ENCODE results near the gene MXRA5.
"Not testable (repeated sequence)": the region's sequence is repeated elsewhere in the genome, so short reads cannot be mapped to it uniquely, and the experiment has no call there.

Gene MXRA5

DNA sequence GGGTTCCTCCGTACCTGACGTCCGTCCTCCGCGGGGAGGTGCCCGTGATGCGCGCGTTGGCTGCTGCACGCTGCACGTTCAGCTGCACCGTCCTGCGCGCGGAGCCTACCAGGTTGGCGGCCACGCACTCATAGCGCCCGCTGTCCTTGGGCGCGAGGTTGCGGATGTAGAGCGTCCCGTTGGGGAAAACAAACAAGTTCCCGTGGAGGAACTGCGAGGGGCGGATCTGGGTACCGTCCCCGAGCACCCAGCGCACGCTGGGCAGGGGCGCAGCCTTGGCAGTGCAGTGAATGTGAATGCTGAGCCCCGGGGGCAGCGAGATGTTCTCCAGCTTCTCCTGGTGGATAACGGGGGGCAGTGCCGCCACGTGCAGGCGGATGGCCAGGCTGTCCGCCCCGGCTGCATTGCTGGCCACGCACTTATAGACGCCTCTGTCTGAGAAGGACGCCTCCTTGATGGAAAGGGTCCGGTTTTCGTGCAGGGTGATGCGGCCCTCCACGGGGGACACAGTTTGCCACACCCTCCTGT lies 29.2 kb downstream of the MXRA5 start:
- Histone ChIP-seq H3K36me3 (ENCODE audit: control insufficient read depth, low read depth, low read length) (no peaks in the 10 kb centered on the region), H3K9me3 (ENCODE audit: control insufficient read depth, low read depth, low read length) (no peaks in the 10 kb centered on the region), H3K27me3 (ENCODE audit: control insufficient read depth, insufficient read depth, low read length) (no peaks in the 10 kb centered on the region), H3K4me3 (ENCODE audit: low read length) (no peak overlapping the region), H3K4me1 (ENCODE audit: control insufficient read depth, low read depth, low read length) (no peaks in the 10 kb centered on the region), H3K27ac (ENCODE audit: low read length) (no peak overlapping the region), H3K9ac (ENCODE audit: low read length) (no peak overlapping the region)

- Histone ChIP-seq H3K4me1 (ENCODE audit: control insufficient read depth, low read depth, low read length) (no peaks in the 10 kb centered on the region), H3K27me3 (ENCODE audit: control insufficient read depth, insufficient read depth, low read length) (no peaks in the 10 kb centered on the region), H3K4me3 (ENCODE audit: low read length) (no peak overlapping the region), H3K36me3 (ENCODE audit: control insufficient read depth, low read depth, low read length) (no peaks in the 10 kb centered on the region), H3K27ac (ENCODE audit: low read length) (no peak overlapping the region), H3K9me3 (ENCODE audit: control insufficient read depth, low read depth, low read length) (no peaks in the 10 kb centered on the region), H3K9ac (ENCODE audit: low read length) (no peak overlapping the region)
These were observed 34.3 kb downstream of the MXRA5 start for GRCh38 chrX:3312109-3312508.

- Histone ChIP-seq H3K27ac (ENCODE audit: low read length) (no peak overlapping the region), H3K4me3 (ENCODE audit: low read length) (no peak overlapping the region), H3K4me1 (ENCODE audit: control insufficient read depth, low read depth, low read length) (no peaks in the 10 kb centered on the region), H3K36me3 (ENCODE audit: control insufficient read depth, low read depth, low read length) (no peaks in the 10 kb centered on the region), H3K9me3 (ENCODE audit: control insufficient read depth, low read depth, low read length) (no peaks in the 10 kb centered on the region), H3K9ac (ENCODE audit: low read length) (no peak overlapping the region), H3K27me3 (ENCODE audit: control insufficient read depth, insufficient read depth, low read length) (no peaks in the 10 kb centered on the region)
These were observed 38.6 kb downstream of the MXRA5 start for GRCh38 chrX:3307881-3308280.

GRCh38 chrX:3299636-3300035 lies 46.8 kb downstream of the MXRA5 start:
- Histone ChIP-seq H3K27me3 (ENCODE audit: control insufficient read depth, insufficient read depth, low read length) (no peaks in the 10 kb centered on the region), H3K4me1 (ENCODE audit: control insufficient read depth, low read depth, low read length) (no peaks in the 10 kb centered on the region), H3K27ac (ENCODE audit: low read length) (no peak overlapping the region), H3K9me3 (ENCODE audit: control insufficient read depth, low read depth, low read length) (no peaks in the 10 kb centered on the region), H3K9ac (ENCODE audit: low read length) (no peak overlapping the region), H3K36me3 (ENCODE audit: control insufficient read depth, low read depth, low read length) (no peaks in the 10 kb centered on the region), H3K4me3 (ENCODE audit: low read length) (no peak overlapping the region)

DNA sequence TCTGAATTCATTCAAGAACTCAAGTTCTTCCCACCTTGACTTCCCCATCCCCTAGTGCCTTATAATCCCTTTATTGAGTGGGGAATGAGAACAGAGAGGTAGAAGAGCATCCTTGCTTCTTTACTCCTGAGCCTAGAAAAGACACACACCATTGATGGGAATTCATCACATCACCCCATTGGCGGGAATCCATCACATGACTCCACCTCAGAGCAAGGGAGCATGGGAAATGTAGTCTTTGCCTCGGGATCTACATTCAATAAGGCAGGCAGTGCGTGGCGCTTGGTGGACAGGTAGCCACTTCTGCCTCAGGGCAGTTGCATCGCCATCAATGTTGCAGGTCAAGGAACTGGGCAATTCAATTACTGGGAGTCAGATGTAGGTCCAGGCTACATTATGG lies 50.7 kb downstream of the MXRA5 start:
- Histone ChIP-seq H3K4me1 (ENCODE audit: control insufficient read depth, low read depth, low read length) (no peaks in the 10 kb centered on the region), H3K27me3 (ENCODE audit: control insufficient read depth, insufficient read depth, low read length) (no peaks in the 10 kb centered on the region), H3K27ac (ENCODE audit: low read length) (no peak overlapping the region), H3K4me3 (ENCODE audit: low read length) (no peak overlapping the region), H3K9ac (ENCODE audit: low read length) (no peak overlapping the region), H3K36me3 (ENCODE audit: control insufficient read depth, low read depth, low read length) (no peaks in the 10 kb centered on the region), H3K9me3 (ENCODE audit: control insufficient read depth, low read depth, low read length) (no peaks in the 10 kb centered on the region)

DNA sequence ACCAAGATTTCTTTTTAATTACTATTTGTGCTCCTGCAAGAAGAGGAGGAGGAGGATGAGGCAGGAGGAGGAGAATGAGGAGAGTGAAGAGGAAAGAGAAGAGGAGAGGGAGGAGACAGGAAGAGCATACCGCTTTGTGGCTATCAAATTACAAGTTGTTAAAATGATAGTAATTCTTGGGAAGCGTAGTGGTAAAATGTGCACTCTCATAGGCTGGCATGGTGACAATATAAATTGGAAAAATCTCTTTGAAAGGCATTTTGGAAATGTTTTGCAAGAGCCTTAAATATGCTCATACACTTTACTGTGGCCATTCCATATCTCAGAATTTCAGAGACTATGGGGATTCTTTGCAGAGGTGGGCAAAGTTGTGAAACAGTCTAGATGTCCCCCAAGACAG lies 53.2 kb downstream of the MXRA5 start:
- H3K36me3 ChIP-seq (ENCODE audit: control insufficient read depth, low read depth, low read length), result no peaks in the 10 kb centered on the region
- no peak overlapping the region for H3K27ac ChIP-seq (ENCODE audit: low read length)
- no peaks in the 10 kb centered on the region for H3K27me3 ChIP-seq (ENCODE audit: control insufficient read depth, insufficient read depth, low read length)
- no peaks in the 10 kb centered on the region for H3K4me1 ChIP-seq (ENCODE audit: control insufficient read depth, low read depth, low read length)
- H3K4me3 ChIP-seq (ENCODE audit: low read length), result no peak overlapping the region
- no peaks in the 10 kb centered on the region for H3K9me3 ChIP-seq (ENCODE audit: control insufficient read depth, low read depth, low read length)
- H3K9ac ChIP-seq (ENCODE audit: low read length), result no peak overlapping the region

DNA sequence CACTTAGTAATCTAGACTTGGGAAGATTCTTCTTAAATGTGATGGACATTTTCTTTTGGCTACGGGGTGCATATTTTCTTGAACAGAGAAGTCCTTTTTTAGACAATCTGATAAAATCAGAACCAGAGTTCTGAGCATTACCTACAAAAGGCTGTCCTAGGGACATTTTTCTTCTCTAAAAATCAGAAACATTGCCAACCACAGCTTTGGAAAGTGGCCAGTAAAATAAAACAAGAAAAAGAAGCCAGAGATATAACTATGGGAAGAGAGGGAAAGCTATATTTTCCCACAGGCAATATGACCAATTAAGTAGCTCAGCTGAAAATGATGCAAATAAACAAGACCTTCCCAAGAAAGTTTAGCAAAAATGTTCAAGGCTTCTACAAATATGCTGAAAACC lies 55.9 kb downstream of the MXRA5 start:
- no peaks in the 10 kb centered on the region for H3K9me3 ChIP-seq (ENCODE audit: control insufficient read depth, low read depth, low read length)
- no peak overlapping the region for H3K27ac ChIP-seq (ENCODE audit: low read length)
- H3K9ac ChIP-seq (ENCODE audit: low read length), result no peak overlapping the region
- H3K4me1 ChIP-seq (ENCODE audit: control insufficient read depth, low read depth, low read length), result peaks cover 6% of the 10 kb centered on the region
- H3K36me3 ChIP-seq (ENCODE audit: control insufficient read depth, low read depth, low read length), result no peaks in the 10 kb centered on the region
- H3K4me3 ChIP-seq (ENCODE audit: low read length), result no peak overlapping the region
- H3K27me3 ChIP-seq (ENCODE audit: control insufficient read depth, insufficient read depth, low read length), result no peaks in the 10 kb centered on the region

GRCh38 chrX:3286196-3286945 lies 60.1 kb downstream of the MXRA5 start:
- no peaks in the 10 kb centered on the region for H3K27me3 ChIP-seq (ENCODE audit: control insufficient read depth, insufficient read depth, low read length)
- no peaks in the 10 kb centered on the region for H3K9me3 ChIP-seq (ENCODE audit: control insufficient read depth, low read depth, low read length)
- no peak overlapping the region for H3K9ac ChIP-seq (ENCODE audit: low read length)
- no peak overlapping the region for H3K27ac ChIP-seq (ENCODE audit: low read length)
- no peaks in the 10 kb centered on the region for H3K36me3 ChIP-seq (ENCODE audit: control insufficient read depth, low read depth, low read length)
- no peak overlapping the region for H3K4me3 ChIP-seq (ENCODE audit: low read length)
- peaks cover 6% of the 10 kb centered on the region for H3K4me1 ChIP-seq (ENCODE audit: control insufficient read depth, low read depth, low read length)

DNA sequence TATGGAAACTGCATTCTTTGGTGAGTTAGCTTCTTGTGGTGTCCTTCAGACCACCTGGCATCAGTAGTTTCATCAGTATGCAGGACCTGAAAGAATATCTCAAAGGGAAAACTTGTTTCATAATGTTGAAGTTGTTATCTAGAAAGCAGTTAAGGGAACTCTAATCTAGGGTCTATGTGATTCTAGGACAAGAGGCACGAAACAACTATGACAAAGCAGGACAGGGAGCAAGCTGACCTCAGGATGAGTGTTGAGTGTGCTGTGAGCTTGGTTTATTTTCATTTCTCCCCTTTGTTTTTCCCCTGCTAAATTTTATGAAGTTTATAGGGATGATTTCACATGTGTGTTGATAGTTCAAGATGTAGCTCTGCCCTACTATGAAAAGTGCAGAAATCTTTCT lies 65.7 kb downstream of the MXRA5 start:
- H3K9me3 ChIP-seq (ENCODE audit: control insufficient read depth, low read depth, low read length), result peaks cover 8% of the 10 kb centered on the region
- no peak overlapping the region for H3K4me3 ChIP-seq (ENCODE audit: low read length)
- no peak overlapping the region for H3K27ac ChIP-seq (ENCODE audit: low read length)
- no peaks in the 10 kb centered on the region for H3K36me3 ChIP-seq (ENCODE audit: control insufficient read depth, low read depth, low read length)
- H3K4me1 ChIP-seq (ENCODE audit: control insufficient read depth, low read depth, low read length), result no peaks in the 10 kb centered on the region
- no peak overlapping the region for H3K9ac ChIP-seq (ENCODE audit: low read length)
- H3K27me3 ChIP-seq (ENCODE audit: control insufficient read depth, insufficient read depth, low read length), result no peaks in the 10 kb centered on the region

- not testable (repeated sequence) for H3K4me1 ChIP-seq (ENCODE audit: control insufficient read depth, low read depth, low read length); H3K9ac ChIP-seq (ENCODE audit: low read length); H3K9me3 ChIP-seq (ENCODE audit: control insufficient read depth, low read depth, low read length); H3K27me3 ChIP-seq (ENCODE audit: control insufficient read depth, insufficient read depth, low read length); H3K4me3 ChIP-seq (ENCODE audit: low read length); H3K36me3 ChIP-seq (ENCODE audit: control insufficient read depth, low read depth, low read length); H3K27ac ChIP-seq (ENCODE audit: low read length)
These were observed 72.8 kb downstream of the MXRA5 start for GRCh38 chrX:3273668-3274067.

DNA sequence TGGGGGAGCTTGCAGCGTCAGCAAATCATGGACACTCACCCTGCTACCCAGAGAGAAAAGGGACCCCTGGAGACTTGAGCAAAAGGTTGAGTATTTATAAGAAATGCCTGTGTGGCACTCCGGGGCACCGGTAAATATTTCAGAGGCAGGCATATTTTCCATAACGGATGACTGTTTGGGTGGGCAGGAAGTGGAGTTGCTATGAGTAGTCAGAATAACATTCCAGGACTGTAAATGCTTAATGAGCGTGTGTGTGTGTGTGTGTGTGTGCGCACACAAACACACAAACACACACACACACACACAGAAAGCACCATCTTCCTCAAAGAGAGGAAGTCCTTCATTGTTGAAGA lies 74.6 kb downstream of the MXRA5 start:
- H3K9me3 ChIP-seq (ENCODE audit: control insufficient read depth, low read depth, low read length), result no peaks in the 10 kb centered on the region
- no peaks in the 10 kb centered on the region for H3K36me3 ChIP-seq (ENCODE audit: control insufficient read depth, low read depth, low read length)
- H3K27me3 ChIP-seq (ENCODE audit: control insufficient read depth, insufficient read depth, low read length), result no peaks in the 10 kb centered on the region
- H3K4me3 ChIP-seq (ENCODE audit: low read length), result no peak overlapping the region
- H3K9ac ChIP-seq (ENCODE audit: low read length), result no peak overlapping the region
- H3K4me1 ChIP-seq (ENCODE audit: control insufficient read depth, low read depth, low read length), result no peaks in the 10 kb centered on the region
- no peak overlapping the region for H3K27ac ChIP-seq (ENCODE audit: low read length)

DNA sequence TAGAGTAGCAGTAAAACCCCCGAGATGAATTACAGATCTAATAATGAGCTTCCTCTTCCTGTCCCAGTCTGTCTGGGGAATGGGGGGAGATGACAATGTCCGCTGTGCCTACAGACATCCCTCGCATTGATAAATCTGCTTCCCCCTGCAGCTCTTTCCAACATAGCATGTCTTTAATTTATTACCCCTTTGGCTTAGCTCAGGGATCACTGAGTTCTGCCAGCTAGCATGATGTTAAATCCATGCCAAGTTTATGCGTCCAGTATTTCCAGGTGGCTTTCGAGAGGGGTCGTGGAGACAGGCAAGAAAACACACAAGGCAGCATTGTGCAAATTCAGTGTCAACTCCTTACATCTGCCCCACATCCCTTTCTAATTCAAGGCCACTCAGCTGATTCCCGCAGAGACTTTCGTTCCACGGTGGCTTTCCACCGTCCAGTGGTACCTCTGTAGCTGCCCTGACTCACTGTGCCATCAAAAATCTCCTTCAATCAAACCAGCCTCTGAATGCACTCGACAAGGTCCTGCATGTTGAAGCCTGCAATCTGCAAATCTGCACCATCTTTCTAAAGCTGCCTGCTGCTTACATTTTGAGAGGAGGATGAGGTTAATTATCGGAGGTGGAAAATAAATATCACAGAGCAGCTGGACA lies 75.1 kb downstream of the MXRA5 start:
- Histone ChIP-seq H3K27me3 (ENCODE audit: control insufficient read depth, insufficient read depth, low read length) (no peaks in the 10 kb centered on the region), H3K36me3 (ENCODE audit: control insufficient read depth, low read depth, low read length) (no peaks in the 10 kb centered on the region), H3K9ac (ENCODE audit: low read length) (no peak overlapping the region), H3K4me1 (ENCODE audit: control insufficient read depth, low read depth, low read length) (no peaks in the 10 kb centered on the region), H3K9me3 (ENCODE audit: control insufficient read depth, low read depth, low read length) (no peaks in the 10 kb centered on the region), H3K27ac (ENCODE audit: low read length) (no peak overlapping the region), H3K4me3 (ENCODE audit: low read length) (no peak overlapping the region)

All from iPS-18a (cell line).